Measurements from ENCODE around the gene PCCA.

Gene PCCA

GRCh38 chr13:100245104-100245503, 156.2 kb downstream of the PCCA start:
- in situ Hi-C loops (cut with MboI; ENCODE audit: low sequenced_read_pairs, unreplicated experiment) = loop anchor here (25.0 kb wide), 1 partner anchor 608 kb away; no protein-coding TSS in a partner anchor

GRCh38 chr13:100247937-100248336, 159.0 kb downstream of the PCCA start:
- no peak for DNase-seq (ENCODE audit: low spot score)
- in situ Hi-C loops (cut with MboI; ENCODE audit: low sequenced_read_pairs, unreplicated experiment) = loop anchor here (25.0 kb wide), 1 partner anchor 611 kb away; no protein-coding TSS in a partner anchor
- no peak for TF ChIP-seq CTCF (IDR thresholded peaks at IDR 0.05; ENCODE audit: borderline replicate concordance, control extremely low read depth, extremely low read depth, insufficient read depth, missing control alignments)

More at GRCh38 chr13:100245104-100245503, 156.2 kb downstream of the PCCA start:
- TF ChIP-seq CTCF (IDR thresholded peaks at IDR 0.05; ENCODE audit: borderline replicate concordance, control extremely low read depth, extremely low read depth, insufficient read depth, missing control alignments) = no peak
- no peak for DNase-seq (ENCODE audit: low spot score)

- no peak for TF ChIP-seq CTCF (IDR thresholded peaks at IDR 0.05; ENCODE audit: borderline replicate concordance, control extremely low read depth, extremely low read depth, insufficient read depth, missing control alignments)
- DNase-seq (ENCODE audit: low spot score) = no peak
- in situ Hi-C loops (cut with MboI; ENCODE audit: low sequenced_read_pairs, unreplicated experiment) = no loop called here
Observed at GRCh38 chr13:100254002-100254401, 165.1 kb downstream of the PCCA start.

GRCh38 chr13:100262404-100262803, 173.5 kb downstream of the PCCA start:
- in situ Hi-C loops (cut with MboI; ENCODE audit: low sequenced_read_pairs, unreplicated experiment) = no loop called here
- DNase-seq (ENCODE audit: low spot score) = no peak
- TF ChIP-seq CTCF (IDR thresholded peaks at IDR 0.05; ENCODE audit: borderline replicate concordance, control extremely low read depth, extremely low read depth, insufficient read depth, missing control alignments) = no peak

- no peak for DNase-seq (ENCODE audit: low spot score)
- no peak for TF ChIP-seq CTCF (IDR thresholded peaks at IDR 0.05; ENCODE audit: borderline replicate concordance, control extremely low read depth, extremely low read depth, insufficient read depth, missing control alignments)
- in situ Hi-C loops (cut with MboI; ENCODE audit: low sequenced_read_pairs, unreplicated experiment) = no loop called here
Observed at GRCh38 chr13:100266026-100266425, 177.1 kb downstream of the PCCA start.

GRCh38 chr13:100269837-100270236, 180.9 kb downstream of the PCCA start:
- in situ Hi-C loops (cut with MboI; ENCODE audit: low sequenced_read_pairs, unreplicated experiment) = no loop called here
- no peak for DNase-seq (ENCODE audit: low spot score)
- no peak for TF ChIP-seq CTCF (IDR thresholded peaks at IDR 0.05; ENCODE audit: borderline replicate concordance, control extremely low read depth, extremely low read depth, insufficient read depth, missing control alignments)

- TF ChIP-seq CTCF (IDR thresholded peaks at IDR 0.05; ENCODE audit: borderline replicate concordance, control extremely low read depth, extremely low read depth, insufficient read depth, missing control alignments) = no peak
- no peak for DNase-seq (ENCODE audit: low spot score)
- in situ Hi-C loops (cut with MboI; ENCODE audit: low sequenced_read_pairs, unreplicated experiment) = no loop called here
Observed at GRCh38 chr13:100273138-100273537, 184.2 kb downstream of the PCCA start.

Data from GM13976 (cell line).